NCI-H1417 treated with DMSO at 0.1 percent for 48 hours (cell line): ENCODE measurements around the gene TAF3.

ENCODE experiments used
- DNase-seq: peaks from one replicate; lab custom pipeline; 2025; lab: John Stamatoyannopoulos, UW

The TAF3 gene

DNA sequence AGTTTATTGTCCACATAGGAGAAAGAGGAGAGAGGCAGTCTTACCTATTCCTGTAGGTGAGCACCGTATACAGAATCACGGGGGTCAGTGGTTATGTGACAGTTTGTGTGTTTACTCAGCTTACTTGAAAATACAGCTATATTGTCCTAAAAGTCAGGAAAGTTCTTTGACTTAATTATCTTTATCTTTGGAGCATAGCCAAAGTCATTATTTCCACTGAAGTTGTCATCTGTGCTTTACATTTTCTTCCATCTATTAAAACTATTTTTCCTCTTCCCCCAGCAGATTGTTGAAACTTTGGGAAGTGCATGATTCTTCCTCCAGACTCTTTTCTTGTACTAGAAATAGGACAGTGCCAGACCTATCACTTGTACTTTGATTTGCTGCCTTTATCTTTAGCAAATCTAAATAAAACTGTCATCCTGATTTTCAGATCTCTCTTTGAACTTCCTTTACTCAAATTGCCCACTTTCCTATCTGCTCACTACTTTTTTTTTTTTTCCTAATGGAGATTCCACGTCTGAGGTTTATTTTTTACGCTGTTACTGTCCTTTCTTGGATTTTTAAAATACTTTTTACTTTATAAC is 58.3 kb downstream of the TAF3 start:
- DNase-seq = no peak

DNA sequence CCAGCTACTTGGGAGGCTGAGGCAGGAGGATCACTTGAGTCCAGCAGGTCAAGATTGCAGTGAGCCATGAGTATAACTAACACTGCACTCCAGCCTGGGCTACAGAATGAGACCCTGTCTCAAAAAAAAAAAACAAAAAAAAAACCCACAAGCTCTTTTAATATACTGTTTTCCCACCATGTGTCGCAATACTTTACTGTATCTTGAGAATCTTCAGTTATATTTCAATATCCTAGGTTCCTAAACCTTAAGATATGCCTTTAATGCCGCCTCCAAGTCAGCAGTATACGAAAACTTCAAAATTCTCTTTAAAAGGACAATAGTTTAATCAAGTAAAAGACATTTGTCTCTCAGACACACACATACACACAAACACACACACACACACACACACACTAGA is 62.8 kb downstream of the TAF3 start:
- no peak for DNase-seq

DNA sequence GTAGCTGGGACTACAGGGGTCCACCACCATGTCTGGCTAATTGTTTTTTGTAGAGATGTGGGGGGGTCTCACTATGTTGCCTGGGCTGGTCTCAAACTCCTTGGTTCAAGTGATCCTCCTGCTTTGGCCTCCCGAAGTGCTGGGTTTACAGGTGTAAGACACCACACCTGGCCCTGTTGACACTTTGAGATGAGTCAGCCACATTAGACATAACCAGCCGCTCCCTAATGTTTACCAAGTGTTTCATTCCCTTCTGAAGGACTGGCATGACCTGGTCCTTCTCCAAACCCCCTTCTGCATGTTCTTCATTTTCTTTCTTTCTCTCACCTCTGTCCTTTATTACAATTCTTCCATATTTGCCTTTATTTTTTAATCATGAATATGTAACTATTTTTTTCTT is 67.8 kb downstream of the TAF3 start:
- DNase-seq = no peak

DNA sequence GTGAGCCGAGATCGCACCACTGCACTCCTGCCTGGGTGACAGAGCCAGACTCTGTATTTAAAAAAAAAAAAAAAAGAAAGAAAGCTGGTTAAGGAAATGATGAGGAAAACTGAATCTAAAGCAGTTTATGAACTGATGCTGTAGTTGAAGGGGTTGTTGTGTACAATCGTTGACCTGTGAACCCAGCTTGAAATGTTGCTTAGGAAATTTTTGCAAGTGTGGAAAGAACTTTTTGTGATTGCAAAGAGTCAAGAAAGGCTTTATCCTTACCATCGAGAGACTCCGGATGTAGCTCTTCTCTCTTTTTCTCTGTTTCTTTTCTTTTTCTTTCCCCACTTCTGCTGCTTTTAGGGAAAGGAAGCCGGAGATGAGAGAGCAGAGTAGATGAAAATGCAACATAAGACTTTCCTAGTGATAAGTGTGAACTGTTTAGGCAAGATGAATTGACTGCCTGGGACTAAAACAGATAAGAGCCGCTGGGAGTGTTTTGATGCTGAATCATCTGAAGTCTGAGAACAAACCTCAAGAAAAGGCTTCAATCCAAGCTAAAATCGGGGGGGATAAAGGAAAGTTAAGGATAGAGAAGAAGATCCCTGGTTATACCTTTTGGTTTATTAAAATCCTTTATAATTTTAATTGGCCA is 69.0 kb downstream of the TAF3 start:
- DNase-seq = no peak

DNA sequence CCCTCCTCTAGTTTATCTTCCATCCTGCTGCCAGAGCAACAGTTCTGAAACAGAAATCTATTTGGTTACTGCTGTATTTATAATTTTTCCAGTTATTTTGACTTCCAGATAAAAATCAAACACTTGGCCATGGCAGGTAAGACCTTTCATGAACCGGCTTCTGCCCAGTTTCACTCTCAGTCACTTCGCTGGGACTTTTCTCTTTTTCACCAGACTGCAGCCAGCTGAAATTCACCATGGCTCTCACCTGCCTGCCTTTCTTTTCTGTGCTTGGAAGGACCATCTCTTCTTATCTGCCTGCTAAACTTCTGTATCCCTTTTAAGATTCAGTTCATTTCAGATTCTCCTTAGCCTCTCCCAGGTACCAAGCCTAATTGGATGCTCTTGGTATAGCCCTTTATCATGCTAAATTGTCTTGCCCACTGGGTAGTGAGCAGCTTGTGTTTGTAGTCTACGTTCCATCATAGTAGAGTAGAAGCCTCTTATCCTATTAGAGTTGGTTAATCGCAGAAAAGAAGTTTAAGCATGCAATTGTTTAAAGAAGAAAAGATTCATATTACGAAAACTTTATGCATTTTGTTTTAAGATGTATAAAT is 71.7 kb downstream of the TAF3 start:
- DNase-seq = no peak

DNA sequence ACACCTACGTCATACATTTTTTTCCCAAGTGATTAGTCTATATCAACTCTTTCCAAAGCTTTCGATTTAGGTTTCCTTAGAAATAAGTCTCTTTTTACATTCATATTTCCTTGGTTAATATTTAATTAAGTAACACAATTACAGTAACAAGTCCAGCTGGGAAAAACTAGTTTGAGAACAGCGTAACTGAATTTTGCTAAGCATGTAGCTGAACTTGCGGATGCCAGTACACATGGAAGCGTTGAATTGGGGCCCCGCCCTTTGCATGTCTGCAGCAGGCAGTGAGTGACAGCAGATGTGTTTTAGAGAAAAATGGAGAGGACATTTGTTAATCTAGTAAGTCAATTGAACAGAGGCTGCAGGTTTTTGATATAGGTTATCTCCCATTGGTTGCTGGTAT is 72.5 kb downstream of the TAF3 start:
- no peak for DNase-seq

DNA sequence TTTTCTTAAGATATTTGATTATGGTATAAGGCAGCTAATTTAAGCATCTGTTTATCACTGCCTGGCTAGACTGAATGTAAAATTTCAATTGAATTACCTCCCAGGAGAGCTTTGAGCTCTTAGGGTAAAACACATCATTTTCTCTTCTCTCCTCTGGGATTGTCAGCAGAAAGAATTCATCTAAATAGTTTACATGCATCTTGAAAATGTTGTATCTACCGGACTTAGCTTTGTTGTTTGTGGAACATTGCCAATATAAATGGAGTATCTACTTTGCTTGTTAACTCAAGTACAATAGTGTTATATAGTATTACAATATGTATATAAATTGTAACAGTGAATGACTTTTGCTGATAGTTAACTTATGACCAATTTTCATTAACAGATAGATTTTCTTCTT is 73.3 kb downstream of the TAF3 start:
- no peak for DNase-seq

DNA sequence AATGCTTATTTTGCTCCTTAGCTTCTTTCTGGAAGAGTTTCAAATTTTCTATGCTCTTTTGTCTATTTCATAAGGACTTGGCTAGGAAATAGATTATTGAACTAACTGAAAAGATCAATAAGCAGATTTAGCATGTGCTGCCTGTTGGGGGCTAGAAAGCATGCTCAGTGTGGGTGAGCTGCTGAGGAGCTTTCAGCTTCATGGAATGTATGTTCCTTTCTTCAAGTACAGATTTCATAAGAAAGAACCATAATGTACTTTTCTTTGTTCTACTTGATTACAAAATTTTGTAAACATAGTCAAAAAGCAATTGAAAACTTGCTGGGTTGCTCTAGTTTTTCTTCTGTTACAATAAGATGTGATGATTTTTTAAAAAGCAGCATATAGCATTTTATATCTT is 73.8 kb downstream of the TAF3 start:
- no peak for DNase-seq

DNA sequence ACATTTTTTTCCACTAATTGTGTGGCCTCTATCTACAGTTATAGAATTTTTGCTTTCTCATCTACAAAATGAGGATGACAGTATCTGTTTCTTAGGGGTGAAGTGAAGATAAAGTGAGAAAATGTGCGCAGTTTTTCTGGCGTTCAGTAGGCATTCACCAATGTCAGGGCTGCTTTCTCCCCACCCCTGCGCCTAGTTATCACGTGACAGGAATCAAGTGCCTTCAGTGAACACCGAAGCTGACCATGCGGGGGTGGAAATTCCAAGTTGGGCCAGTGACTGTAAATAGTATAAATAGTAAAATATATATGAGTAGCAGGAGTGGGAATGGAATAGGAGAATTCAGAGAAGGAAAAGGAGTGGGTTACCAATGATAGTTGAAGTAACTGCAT is 77.4 kb downstream of the TAF3 start:
- DNase-seq = no peak

DNA sequence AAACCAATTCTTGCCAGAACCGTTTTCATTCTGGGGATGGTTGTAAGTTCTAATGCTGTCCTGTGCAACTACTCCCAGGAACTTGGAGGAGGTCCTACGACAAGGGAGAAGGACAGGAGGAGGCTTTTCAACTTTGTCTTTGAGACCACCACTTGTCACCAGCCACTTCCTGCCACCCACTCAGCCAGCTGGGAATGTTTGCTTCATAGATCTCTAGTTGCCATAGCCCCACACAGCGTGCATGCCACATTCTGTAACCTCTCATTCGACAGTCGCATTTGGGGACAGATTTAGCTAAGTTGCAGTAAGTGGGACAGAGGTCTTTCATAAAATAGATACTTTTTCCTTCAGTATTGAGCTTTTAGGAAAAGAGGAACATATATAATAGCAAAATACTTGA is 78.0 kb downstream of the TAF3 start:
- DNase-seq = no peak

DNA sequence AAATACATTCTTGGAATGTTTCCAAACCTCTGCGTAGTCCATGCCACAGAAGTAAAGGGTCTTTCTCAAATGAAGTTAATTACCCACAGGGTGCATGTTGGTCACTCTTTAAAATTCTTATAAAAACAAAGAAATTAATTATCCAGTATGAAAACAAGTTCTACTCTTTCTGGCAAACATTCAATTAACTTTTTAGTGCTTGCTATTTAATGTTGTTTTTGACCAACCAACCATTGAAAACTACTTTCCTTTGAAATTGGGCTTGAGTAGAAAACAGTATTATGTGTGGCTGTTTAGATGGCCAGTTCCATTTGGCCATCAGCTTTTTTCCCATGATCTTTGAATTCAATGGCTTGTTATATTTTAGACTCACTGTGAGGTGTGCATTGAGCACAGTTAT is 83.0 kb downstream of the TAF3 start:
- no peak for DNase-seq

DNA sequence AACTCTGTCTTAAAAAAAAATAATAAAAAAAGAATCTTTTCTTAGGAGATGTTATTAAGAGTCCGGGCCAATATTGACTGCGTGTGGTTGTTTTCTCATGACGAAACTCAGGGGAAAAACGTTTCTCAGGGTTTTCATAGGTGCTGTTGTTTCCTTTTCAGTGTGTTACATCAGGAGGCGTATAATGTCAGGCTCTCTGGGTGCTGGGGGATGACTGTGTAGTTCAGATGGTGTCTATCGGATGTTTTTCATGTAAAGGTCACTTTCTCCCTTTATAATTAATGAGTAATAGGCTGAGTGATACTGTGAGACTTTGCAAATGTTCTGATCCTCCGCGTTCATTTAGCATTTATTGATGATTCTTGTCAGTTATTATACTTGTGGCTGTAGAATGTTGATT is 84.1 kb downstream of the TAF3 start:
- no peak for DNase-seq

DNA sequence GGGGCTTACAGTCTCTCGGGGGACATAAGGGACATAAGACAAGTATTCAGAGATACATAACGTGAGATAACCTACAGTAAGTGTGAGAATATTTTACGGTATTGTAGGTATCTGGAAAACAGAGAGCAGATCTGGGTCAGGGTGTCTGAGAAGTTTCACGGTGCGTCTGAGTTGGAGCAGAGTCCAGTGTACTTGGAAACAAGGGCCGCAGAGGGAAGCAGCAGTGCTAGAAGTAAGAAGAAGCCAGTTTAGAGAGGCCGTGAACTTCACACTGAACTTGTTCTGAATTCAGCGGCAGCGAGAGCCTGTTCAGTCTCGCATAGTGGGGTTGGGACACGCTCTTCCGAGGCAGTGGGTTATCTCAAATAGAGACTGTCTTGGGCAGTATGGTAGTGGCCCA is 85.5 kb downstream of the TAF3 start:
- DNase-seq = no peak

DNA sequence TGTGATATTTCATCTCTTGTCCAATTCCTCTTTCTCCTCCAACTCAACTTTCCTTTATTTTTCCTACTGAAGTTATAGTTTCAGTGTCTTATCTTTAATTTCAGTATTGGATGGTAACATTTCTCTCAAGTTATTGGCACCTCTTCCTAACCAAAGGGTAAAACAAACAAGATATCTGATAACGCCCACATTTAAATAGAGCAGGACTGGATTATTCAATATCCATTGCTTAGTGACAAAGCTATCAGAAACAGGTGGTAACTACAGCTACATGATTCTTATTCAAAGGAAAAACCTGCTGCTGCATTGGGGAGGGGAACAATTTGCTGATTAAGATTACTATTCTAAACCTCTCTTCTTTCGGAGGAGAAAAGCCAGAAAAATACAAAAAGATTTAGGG is 87.8 kb downstream of the TAF3 start:
- no peak for DNase-seq

DNA sequence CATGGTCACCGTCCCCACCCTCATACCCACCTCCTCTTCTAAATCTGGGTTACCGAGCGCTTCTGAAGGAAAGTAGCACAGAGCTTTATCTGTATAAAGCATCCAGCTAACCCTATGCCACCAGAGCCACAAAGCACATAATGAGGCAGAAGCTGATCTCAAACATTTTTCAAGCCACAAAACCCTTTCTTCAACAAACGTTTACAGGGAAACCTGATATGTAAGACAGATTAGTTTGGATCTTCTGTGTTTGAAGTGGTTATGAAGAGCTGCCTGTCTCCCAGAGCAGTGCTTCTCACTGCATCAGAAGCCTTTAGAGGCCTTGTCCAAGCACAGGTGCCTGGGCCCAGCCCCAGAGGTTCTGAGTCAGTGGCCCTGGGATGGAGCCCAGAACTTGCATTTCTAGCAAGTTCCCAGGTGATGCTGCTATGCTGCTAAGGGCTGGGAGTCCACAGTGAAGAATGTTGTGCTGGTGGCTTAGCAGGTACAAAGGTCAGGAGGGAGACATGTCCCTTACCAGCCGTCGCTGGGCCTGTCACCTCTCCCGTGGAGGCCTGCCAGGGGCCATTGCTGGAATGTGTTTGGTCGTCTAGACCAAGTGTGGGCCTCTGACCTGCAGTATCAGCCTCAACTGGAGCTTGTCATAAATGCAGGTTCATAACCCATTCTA is 90.4 kb downstream of the TAF3 start:
- no peak for DNase-seq

DNA sequence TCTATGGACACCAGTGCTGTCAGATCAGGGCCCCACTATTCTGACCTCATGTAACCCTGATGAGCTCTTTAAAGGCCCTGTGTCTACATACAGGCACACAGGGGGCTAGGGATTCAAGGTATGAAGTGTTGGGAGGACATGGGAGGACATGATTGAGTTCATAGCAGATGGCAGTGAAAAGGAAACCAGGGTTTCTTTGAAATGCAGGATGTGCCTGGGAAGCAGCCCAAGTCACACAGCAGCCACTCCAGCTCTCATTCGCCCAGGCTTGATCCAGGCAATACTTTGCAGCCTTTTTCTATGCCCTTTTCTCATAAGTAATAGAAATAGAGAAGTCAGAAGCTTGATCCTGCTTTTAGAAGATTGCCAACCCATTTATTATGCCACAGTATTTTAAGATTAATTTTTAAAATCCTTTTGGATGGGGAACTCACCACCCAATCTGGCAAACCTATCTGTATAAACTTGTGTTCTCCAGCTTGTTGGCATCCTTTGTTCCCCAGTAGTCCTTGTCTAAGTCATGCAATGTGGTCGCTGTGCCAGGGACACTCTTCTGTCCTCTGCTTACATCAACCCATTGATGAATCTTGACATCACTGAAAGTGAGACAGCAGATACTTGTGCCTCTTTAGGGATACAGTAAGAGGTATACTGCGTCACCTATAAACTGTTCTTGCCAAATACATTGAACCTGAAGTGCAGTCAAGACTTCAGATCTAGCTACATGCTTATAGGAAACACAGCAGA is 95.0 kb downstream of the TAF3 start:
- DNase-seq = no peak

DNA sequence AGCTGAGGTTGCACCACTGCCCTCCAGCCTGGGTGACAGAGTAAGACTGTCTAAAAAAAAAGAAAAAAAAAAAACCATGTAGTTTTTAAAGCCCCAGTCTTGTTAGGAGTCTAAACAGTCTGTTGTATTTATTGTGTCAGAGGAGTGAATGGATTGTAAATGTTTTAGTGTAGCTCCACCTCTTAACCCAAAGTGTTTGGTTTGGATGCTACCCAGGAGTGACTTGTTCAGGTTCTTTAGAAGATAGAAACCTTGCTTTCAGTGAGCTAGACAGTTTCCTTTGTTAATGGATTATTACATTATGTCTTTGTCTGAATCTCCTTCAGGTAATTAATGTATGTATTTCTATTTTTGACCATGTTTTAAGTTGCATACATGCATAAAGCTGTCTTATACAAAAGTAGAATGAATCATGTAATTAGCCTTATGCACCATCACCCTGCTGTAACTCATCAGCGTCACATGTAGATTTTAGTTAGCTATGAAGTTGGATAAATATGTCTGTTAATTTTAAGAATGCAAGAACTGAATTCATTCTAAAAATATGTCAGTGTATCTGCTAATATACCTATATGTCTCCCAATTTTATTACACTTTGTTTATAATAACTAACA is 97.7 kb downstream of the TAF3 start:
- no peak for DNase-seq

DNA sequence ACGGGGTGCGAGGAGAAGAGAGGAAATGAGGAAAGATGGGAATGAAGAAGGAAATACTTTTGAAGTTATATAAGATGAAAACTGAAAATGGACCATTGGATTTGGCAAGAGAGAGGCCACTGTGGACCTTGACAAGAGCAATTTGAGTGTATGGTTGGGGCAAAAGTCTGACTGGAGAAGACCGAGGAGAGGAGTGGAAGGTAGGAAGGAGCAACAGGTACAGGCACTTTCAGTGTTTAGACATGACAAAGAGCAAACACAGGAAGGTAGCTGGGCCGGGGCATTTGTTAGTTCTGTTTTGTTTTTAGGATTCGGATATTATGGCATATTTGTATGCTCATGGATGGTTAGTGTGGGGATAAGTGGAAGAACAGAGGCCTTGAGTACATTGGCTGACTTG is 99.4 kb downstream of the TAF3 start:
- no peak for DNase-seq

DNA sequence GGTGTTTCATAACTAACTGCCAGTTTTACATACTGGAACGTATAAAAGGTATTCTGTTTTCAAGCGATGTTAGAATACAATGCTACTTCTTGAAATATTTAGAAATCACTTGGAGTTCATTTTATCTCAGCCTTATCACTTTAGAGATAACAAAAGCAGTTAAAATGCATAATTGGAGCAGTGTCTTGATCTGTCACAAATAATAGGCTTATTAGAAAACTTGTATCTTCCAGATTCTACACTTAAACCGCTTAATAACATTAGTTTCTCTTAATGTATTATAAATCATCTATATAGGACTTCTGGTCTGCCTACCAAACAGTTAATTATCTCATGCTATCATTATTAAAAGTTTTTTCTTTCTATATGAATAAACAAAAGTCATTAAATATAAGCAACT is 104.4 kb downstream of the TAF3 start:
- DNase-seq = no peak

DNA sequence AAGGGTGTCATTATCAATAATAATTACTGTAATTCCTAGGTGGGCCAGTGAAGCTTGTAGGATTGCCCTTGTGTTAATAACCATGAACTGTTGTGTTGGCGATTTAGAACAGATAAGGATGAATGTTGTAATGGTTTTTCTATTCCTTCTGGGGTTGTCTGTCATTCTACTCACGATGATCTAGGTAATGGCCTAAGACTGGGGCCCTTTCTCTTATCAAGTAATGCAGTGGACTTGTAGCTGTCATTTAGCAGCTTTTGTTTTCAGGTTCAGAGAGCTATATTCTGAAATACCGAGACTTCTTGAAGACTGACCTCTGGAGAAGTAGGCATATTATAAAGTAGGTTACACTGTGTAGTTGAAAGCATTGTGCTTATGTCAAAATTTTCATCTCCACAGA is 110.2 kb downstream of the TAF3 start:
- DNase-seq = no peak

DNA sequence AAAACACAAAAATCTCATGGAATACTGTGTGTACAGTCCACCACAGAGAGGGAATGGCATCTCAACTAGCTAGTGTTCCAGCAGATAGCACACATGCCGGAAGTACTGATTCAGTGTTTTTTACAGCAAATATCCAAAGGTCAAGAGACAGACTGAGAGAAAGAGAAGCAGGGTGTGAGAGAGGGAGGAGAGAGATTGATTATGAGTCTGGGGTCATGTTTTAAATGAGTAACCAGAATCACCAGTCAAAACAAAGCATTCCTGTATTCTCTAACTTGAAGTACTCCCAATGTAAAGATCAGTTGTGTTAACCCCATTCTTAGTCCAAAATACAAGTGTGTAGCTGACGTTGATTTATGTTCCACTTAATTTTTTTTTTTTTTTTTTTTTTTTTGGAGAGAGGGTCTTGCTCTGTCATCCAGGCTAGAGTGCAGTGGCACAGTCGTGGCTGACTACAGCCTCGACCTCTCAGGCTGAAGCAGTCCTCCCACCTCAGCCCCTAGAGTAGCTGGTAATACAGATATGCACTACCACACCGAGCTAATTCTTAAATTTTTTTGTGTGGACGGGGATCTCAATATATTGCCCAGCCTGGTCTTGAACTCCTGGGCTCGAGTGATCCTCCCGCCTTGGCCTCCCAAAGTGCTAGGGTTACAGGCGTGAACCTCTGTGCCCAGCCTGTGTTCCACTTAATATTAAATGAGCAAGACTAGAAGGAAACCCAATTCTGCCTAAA is 114.2 kb downstream of the TAF3 start:
- no peak for DNase-seq

DNA sequence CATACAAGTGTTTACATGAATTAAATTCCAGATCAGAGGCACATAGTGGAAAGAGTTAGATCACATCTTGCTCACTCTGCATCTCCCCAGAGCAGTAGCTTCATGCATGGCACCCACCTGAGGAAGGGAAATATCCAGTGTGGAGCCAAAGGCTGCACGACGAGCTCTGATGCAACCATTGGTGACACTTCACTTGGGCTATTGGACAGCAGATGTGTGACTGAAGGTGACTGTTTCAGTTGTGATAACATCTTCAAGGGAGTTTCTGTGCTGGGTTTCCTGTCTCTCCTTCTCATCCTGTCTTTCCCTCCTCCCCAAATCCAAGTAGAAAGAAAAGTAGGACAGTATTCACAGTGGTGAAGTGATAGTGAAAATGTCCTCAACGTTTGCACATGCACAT is 115.0 kb downstream of the TAF3 start:
- DNase-seq = no peak
